ENCODE results near the gene NME4.
A peak's percentile ranks its signal among the peaks of the same experiment; 100 is the strongest.

The NME4 gene

DNA sequence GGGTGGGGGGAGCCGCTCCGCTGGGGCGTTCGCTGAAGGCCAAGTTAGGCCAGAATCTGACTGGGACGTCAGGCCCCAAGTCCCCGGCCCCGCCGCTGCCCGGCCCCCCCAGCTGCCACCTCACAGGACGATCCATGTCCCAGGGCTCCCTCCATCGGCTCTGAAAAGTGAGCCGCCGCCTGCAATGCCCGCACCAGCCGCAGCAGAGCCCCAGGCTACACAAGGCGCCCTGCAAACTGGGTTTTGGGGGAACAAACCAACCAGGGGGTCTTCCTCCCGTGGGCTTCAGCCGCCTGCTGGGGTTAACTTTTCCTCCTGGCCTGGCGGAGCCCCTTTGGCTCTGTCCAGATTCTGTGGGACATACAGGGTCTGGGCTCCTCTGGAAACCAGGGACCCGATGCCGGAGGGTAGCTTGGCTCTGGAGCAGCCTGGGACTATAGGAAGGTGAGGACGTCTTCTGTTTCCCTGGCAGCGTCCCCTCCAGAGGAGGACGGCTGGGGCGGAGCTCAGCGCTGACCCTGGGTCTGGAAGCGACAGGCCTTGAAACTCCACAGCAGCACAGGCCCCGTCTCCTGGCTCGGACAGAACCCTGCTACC lies 835 bp downstream of the NME4 start:
- TF ChIP-seq, protein P1, sequence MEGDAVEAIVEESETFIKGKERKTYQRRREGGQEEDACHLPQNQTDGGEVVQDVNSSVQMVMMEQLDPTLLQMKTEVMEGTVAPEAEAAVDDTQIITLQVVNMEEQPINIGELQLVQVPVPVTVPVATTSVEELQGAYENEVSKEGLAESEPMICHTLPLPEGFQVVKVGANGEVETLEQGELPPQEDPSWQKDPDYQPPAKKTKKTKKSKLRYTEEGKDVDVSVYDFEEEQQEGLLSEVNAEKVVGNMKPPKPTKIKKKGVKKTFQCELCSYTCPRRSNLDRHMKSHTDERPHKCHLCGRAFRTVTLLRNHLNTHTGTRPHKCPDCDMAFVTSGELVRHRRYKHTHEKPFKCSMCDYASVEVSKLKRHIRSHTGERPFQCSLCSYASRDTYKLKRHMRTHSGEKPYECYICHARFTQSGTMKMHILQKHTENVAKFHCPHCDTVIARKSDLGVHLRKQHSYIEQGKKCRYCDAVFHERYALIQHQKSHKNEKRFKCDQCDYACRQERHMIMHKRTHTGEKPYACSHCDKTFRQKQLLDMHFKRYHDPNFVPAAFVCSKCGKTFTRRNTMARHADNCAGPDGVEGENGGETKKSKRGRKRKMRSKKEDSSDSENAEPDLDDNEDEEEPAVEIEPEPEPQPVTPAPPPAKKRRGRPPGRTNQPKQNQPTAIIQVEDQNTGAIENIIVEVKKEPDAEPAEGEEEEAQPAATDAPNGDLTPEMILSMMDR (IDR thresholded peaks at IDR 0.05; ENCODE audit: insufficient read depth, missing control alignments): no peak
- DNase-seq (ENCODE audit: insufficient read length, low spot score): peak; percentile 53
- no peak for FAIRE-seq

DNA sequence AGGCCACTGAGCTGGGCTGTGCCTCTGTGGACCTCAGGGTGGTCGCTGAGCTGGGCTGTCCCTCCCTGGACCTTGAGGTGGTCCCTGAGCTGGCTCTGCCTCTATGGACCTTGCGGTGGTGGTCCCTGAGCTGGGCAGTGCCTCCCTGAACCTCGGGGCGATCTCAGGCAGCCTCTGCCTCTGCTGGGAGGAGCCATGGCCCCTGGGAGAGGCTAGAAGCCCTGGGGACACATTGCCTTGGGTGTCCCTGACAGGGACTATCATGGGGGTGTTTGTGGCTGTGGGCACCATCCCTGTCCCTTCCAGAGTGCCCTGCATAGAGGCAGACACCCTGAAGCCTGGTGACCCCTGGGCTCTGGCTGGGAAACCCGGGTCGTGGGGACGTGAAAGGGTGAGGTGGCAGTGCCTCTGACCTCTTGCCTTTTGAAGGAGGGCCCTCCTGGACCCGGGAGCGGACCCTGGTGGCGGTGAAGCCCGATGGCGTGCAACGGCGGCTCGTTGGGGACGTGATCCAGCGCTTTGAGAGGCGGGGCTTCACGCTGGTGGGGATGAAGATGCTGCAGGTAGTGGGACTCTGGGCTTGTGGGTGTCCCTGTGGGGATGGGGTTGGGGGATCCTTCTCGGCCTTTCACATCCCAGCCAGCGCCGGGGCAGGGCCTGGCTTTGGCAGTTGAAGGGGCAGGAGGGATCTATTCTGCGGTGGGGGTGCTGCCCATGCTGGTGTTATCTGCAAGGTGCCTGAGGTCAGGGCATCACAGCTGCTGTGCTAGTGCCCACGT lies 1.8 kb downstream of the NME4 start:
- DNase-seq (ENCODE audit: insufficient read length, low spot score): no peak
- TF ChIP-seq, protein P1 (IDR thresholded peaks at IDR 0.05; ENCODE audit: insufficient read depth, missing control alignments): no peak
- FAIRE-seq: no peak

DNA sequence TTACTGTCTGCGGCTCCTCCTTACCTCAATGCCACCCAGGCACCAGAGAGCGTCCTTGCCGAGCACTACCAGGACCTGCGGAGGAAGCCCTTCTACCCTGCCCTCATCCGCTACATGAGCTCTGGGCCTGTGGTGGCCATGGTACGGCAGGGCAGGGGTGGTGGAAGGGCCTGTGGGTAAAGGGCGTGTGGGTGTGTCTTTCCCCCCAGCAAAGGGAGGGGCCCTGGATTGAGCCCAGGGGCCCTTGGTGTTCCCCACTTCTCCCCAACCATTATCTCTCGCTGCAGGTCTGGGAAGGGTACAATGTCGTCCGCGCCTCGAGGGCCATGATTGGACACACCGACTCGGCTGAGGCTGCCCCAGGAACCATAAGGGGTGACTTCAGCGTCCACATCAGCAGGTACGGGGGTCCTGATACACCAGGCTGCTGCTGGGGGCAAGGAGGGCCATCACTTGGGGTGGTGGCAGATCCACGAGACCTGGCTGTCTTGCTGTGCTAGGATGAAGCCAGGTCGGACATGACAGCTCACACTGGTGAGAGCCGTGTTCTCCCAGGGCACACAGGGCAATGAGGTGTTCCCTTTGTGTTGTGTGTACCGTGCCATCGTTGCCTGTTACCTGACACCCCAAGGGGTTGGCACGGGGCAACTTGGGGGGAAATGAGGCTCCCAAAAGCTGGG lies 2.5 kb downstream of the NME4 start:
- FAIRE-seq: no peak
- TF ChIP-seq, protein P1 (IDR thresholded peaks at IDR 0.05; ENCODE audit: insufficient read depth, missing control alignments): no peak
- DNase-seq (ENCODE audit: insufficient read length, low spot score): no peak

DNA sequence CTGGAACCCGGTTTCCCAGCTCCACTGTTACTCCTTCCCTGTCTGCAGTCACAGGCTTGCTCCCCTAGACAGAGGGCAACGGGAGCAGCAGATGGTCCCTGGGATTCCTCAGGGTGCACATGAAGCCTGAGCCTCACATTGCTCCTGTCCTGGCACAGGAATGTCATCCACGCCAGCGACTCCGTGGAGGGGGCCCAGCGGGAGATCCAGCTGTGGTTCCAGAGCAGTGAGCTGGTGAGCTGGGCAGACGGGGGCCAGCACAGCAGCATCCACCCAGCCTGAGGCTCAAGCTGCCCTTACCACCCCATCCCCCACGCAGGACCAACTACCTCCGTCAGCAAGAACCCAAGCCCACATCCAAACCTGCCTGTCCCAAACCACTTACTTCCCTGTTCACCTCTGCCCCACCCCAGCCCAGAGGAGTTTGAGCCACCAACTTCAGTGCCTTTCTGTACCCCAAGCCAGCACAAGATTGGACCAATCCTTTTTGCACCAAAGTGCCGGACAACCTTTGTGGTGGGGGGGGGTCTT lies 3.1 kb downstream of the NME4 start:
- FAIRE-seq: no peak
- DNase-seq (ENCODE audit: insufficient read length, low spot score): no peak

DNA sequence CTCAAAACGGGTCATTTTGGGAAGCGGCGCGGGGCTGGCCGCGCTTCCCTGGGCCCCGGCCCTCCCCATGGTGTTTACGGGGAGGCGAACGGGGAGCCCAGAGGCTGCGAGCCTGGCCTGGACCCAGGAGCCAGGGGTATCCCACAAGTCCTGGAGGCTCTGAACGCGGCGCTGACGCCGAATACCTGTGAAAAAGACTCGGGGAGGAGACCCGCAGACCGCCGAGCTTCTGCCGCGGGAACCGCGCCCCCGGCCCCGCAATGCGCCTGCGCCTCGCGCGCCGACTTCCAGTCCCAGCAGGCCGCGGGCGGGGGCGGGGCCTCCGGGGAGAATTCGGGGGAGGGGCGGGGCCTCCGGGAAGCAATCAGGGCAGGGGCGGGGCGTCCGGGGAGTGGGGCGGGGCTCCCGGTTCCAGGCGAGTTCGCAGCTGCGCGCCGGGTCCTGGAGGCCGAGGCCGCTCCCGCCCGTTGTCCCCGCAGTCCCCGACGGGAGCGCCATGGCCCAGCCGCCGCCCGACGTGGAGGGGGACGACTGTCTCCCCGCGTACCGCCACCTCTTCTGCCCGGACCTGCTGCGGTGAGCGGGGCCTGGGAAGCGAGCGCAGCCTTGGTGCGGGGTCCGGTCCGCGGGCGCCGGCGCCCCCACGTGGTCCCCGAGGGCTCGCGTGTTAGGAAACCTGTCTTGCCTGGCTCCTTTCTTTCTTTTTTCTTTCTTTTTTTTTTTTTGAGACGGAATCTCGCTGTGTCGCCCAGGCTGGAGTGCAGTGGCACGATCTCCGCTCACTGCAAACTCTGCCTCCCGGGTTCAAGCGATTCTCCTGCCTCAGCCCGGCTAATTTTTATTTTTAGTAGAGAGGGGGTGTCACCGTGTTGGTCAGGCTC lies 4.7 kb downstream of the NME4 start, which contains the start of gene DECR2:
TSS of gene DECR2 (plus strand) at position 418 of the 881 bp plus-strand sequence. CDS start at position 497, 79 bp downstream.
- FAIRE-seq (no peak), DNase-seq (ENCODE audit: insufficient read length, low spot score) (peak; percentile 92)
- TF ChIP-seq, protein P1 (IDR thresholded peaks at IDR 0.05; ENCODE audit: insufficient read depth, missing control alignments): peak; percentile 40

More for the DNA sequence above, 3.1 kb downstream of the NME4 start:
- TF ChIP-seq, protein P1 (IDR thresholded peaks at IDR 0.05; ENCODE audit: insufficient read depth, missing control alignments): no peak

DNA sequence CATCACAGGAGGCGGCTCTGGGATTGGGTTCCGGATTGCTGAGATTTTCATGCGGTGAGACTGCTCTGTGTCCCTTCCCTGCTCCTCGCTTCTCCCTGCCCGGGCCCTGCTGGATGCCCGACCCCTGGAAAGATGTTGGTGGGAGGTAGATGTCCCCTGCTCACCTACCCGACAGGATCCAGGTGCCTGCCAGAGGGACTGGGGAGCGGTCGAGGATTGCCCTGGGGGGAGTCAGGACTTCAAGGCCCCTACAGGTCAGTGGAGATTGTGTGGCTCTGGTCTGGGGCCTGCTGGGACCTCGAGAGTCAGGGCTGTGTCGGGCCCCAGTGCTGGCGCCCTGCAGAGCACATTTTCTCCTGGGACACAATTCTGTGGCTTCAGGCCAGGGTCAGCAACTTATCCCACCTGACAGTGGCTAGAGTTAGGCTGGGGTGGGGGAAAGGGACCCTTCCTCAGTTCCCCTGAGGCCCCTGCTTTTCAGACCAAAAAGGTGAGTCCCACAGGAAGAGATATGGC lies 8.0 kb downstream of the NME4 start:
- FAIRE-seq: no peak
- TF ChIP-seq, protein P1 (IDR thresholded peaks at IDR 0.05; ENCODE audit: insufficient read depth, missing control alignments): no peak

More for the DNA sequence above, 8.0 kb downstream of the NME4 start:
- DNase-seq (ENCODE audit: insufficient read length, low spot score): no peak
